Bone marrow (tissue), 2 donors: ENCODE measurements around the gene KRT79.

Source experiments
- DNase-seq, 2 donors: peaks; one replicate each; lab custom pipeline; 2025; lab: John Stamatoyannopoulos, UW

KRT79 gene

DNA sequence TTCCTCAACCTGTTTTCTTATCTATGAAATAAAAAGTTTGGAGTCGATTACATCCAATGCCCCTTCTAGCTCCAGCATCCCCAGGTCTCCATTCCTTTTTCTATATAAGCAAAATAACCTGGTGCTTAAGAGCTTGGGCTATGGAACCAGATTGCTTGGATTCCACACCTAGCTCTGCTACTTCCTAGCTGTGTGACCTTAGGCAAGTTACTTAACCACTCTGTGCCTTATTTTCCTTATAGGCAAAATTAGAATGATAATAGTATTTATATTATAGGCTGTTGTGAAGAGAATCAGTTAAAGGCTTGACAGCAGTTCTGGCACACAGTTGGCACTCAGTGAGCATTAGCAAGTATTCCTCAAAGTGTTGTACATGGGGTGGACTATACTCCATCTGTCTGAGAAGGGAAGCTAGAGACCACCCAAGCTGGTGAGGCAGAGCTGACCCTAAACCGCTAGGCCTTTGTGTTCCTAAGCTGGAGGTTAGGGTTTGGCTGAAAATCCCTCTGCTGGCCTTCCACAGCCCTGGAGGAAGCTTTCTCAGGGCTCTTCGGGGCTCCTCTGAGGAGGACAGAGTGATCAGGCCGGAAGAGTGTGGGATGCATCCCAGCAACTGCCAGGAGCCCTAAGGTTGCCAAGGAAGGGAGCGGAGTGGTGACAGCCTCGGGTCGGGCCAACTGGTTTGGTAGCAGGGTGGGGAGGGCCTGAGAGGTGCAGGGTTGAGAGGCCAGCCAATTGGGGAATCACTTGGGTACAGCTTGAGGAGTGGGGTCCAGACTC lies 14.2 kb downstream of the KRT79 start:
- no peak for DNase-seq

DNA sequence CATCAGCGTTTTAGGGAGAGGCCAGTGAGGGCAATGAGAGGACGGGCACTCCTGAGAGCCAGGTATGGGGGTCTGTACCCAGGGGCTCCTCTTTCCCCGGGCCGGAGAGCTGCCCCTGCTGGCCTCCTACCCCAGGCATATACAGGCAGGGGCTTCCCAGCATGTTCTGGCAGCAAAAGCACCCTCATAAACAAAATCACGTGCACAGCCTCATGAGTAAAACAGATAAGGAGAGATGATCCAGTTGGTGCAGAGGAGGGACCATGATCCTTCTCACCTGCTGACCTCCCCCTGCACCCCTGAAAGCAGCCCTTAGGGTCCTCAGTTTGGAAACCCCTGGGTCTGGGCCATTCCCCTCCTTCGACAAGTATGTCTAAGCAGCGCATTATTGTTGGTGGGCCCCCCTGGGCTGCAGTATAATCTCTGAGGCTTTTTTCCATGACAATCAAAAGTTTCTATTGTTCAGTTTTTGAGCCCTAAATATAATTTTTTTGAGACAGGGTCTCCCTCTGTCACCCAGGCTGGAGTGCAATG lies 15.2 kb downstream of the KRT79 start:
- no peak for DNase-seq

DNA sequence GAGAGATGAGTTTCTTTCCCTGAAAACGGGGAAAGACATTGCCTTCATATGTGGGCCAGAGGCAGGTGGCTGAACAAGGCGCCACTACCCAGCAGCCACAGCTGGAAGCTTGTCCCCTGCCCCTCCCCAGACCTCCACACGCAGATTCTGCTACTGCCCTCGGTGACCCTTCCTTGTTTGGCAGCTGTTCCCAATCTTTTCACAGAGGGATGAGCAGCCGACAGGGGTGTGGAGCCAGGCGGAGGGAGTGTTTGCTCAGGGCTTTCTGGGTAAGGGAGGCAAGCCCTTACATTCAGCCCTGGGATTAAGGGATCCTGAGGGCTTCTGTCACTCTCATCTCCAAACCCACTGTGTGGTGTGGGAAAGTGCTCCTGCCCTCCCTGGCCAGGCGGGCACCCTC lies 15.7 kb downstream of the KRT79 start:
- DNase-seq, result no peak

GRCh38 chr12:52817699-52818238 lies 16.3 kb downstream of the KRT79 start:
- DNase-seq, result no peak

- no peak for DNase-seq
These were observed 17.0 kb downstream of the KRT79 start for GRCh38 chr12:52817003-52817698.

GRCh38 chr12:52815676-52816588 lies 18.2 kb downstream of the KRT79 start:
- no peak for DNase-seq

GRCh38 chr12:52815161-52815560 lies 18.9 kb downstream of the KRT79 start:
- no peak for DNase-seq

DNA sequence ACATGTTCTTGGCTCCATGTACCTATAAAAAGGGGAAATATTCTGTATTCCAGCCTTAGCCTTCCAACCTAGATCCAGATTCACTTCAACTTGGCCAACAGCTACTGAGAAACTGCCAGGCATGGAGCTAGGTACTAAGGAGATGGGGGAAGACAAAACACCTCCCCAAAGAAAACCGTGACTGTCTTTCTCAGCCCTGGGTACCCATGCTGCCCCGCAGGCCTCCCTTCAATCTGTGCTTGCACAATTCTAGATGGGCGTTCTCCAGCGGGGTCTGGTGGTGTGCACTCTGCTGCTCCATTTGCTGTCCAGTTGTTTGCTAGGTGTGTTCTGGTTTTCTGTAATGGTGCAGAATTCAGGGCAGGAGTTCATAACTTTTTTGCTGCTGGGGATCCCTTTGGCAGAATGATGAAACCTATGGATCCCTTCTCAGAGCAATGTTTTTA lies 19.4 kb downstream of the KRT79 start:
- DNase-seq, result no peak

- no peak for DNase-seq
These were observed 20.0 kb downstream of the KRT79 start, which contains the start of gene KRT4 for GRCh38 chr12:52813885-52814709. Gene KRT4, minus strand, starts transcription at chr12:52814116. Its CDS starts 58 bp downstream, at chr12:52814058.

GRCh38 chr12:52813203-52813819 lies 20.8 kb downstream of the KRT79 start:
- DNase-seq, result no peak

- DNase-seq, result no peak
These were observed 21.4 kb downstream of the KRT79 start for GRCh38 chr12:52812749-52813148.

- DNase-seq, result no peak
These were observed 22.1 kb downstream of the KRT79 start for GRCh38 chr12:52812073-52812400.

- DNase-seq, result no peak
These were observed 22.7 kb downstream of the KRT79 start for GRCh38 chr12:52811191-52812072.

DNA sequence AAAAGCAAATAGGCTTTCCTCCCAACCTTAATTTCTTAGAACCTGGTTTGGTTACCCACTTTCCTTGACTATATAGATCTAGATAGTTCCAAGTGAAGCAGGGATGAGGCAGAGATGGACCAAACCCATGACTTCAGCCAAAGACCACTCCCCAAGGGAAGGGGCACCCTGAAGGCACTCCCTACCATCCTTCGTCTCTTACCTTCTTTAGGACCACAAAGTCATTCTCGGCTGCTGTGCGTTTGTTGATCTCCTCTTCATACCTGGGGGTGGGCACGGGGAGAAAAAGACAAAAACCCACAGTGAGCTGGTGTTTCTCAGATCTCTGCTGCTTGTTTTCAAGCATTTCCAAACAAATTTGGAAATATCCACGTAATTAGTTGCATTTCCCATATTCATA lies 23.6 kb downstream of the KRT79 start:
- DNase-seq, result no peak

GRCh38 chr12:52809166-52809565 lies 24.9 kb downstream of the KRT79 start:
- no peak for DNase-seq

GRCh38 chr12:52808573-52809160 lies 25.4 kb downstream of the KRT79 start:
- DNase-seq, result no peak

- no peak for DNase-seq
These were observed 26.3 kb downstream of the KRT79 start for GRCh38 chr12:52807544-52808470.
